BLaER1 treated with 17β-estradiol and CSF1 and Interleukin-3, amounts not matched to agents 10 nM and 100 nM (cell line): ENCODE measurements around the gene FOXJ3.

Experiments
- H3K27ac ChIP-seq, 11 experiments: shearing (Covaris generic); formaldehyde crosslinking; 2 replicates each; pipeline ENCODE4 v1.8.1; 2022
- H3K27me3 ChIP-seq, 11 experiments: shearing (Covaris generic); formaldehyde crosslinking; 2 replicates each; pipeline ENCODE4 v1.8.1; 2022
- H3K36me3 ChIP-seq, 11 experiments: shearing (Covaris generic); formaldehyde crosslinking; 2 replicates each; pipeline ENCODE4 v1.8.1; 2022
- H3K4me1 ChIP-seq, 10 experiments: shearing (Covaris generic); formaldehyde crosslinking; 2 replicates each; pipeline ENCODE4 v1.8.1; 2022
- H3K4me2 ChIP-seq, 11 experiments: shearing (Covaris generic); formaldehyde crosslinking; 2 replicates each; pipeline ENCODE4 v1.8.1; 2022
- H3K4me3 ChIP-seq, 10 experiments: shearing (Covaris generic); formaldehyde crosslinking; 2 replicates each; pipeline ENCODE4 v1.8.1; 2022
- H3K9ac ChIP-seq, 11 experiments: shearing (Covaris generic); formaldehyde crosslinking; 2 replicates each; pipeline ENCODE4 v1.8.1; 2022
- H3K9me3 ChIP-seq, 11 experiments: shearing (Covaris generic); formaldehyde crosslinking; replicated peaks in 1 of 11; 2 replicates each; pipeline ENCODE4 v1.8.1; 2022
- H4K20me1 ChIP-seq, 11 experiments: shearing (Covaris generic); formaldehyde crosslinking; 2 replicates each; pipeline ENCODE4 v1.8.1; 2022
- Cebpa-rat ChIP-seq, 11 experiments: shearing (Covaris generic); IDR thresholded peaks; 2 replicates each; pipeline ENCODE4 v1.8.1; 2022

Gene FOXJ3

DNA sequence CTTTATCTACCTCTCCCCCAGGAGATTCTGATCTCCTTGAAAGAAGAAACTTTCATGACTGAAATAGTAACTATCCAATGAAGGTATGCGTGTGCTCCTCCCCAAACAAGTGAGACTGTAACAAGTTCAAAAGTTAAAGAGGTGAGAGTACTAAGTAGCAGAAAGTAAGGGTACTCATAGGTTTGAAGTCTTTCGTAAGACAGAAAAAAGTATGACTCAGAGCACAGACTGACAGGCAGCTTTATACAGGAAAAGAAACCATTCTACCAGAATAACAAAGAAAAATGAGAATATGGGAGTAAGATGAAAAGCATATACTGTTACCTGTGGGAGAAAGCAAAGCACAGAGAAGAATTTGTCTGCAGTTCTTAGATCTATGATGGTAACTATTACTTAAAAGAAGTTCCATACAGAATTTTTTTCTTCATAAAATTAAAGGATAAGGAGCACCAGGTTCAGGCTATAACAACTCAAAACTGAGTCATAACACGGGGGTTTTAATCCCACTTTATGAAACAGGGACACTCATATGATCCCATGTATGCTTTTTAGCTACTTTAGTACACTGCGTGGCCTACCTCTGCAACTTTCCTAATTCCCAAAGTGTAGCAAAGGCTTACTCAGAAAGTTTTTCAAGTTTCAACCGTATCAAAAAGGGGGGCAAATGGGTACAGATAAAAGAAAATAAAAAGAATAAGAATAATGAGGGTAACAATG is 52.0 kb downstream of the FOXJ3 start:
- peaks cover 0 to 21% (median 17%) of the 10 kb centered on the region in 10 experiments; a peak in 17 of 20 replicates for H3K4me1 ChIP-seq
- H3K36me3 ChIP-seq, result peaks cover 6 to 31% (median 23%) of the 10 kb centered on the region in 11 experiments; a peak in 21 of 22 replicates
- peak overlapping the region in 6 of 11 experiments; percentile 1 to 43 (median 15); a peak in 6 of 22 replicates for H3K4me2 ChIP-seq
- no peaks in the 10 kb centered on the region for H3K27me3 ChIP-seq
- peaks cover 0 to 5% (median 0%) of the 10 kb centered on the region in 11 experiments; a peak in 2 of 22 replicates for H3K9me3 ChIP-seq
- no peak overlapping the region for H3K9ac ChIP-seq
- H3K27ac ChIP-seq, result no peak overlapping the region
- no peak for TF ChIP-seq Cebpa-rat (IDR thresholded peaks at IDR 0.05)
- H4K20me1 ChIP-seq, result peaks cover 32 to 95% (median 73%) of the 10 kb centered on the region in 11 experiments; a peak in 19 of 22 replicates
- H3K4me3 ChIP-seq, result no peak overlapping the region

GRCh38 chr1:42282024-42282579 is 52.9 kb downstream of the FOXJ3 start:
- peaks cover 32 to 89% (median 72%) of the 10 kb centered on the region in 11 experiments; a peak in 18 of 22 replicates for H4K20me1 ChIP-seq
- no peak for TF ChIP-seq Cebpa-rat (IDR thresholded peaks at IDR 0.05)
- H3K27ac ChIP-seq, result no peak overlapping the region
- peaks cover 0 to 9% (median 0%) of the 10 kb centered on the region in 11 experiments; a peak in 2 of 22 replicates for H3K9me3 ChIP-seq
- no peaks in the 10 kb centered on the region for H3K27me3 ChIP-seq
- no peak overlapping the region for H3K4me3 ChIP-seq
- H3K4me1 ChIP-seq, result peaks cover 0 to 21% (median 17%) of the 10 kb centered on the region in 10 experiments; a peak in 17 of 20 replicates
- H3K36me3 ChIP-seq, result peaks cover 11 to 30% (median 24%) of the 10 kb centered on the region in 11 experiments
- H3K9ac ChIP-seq, result no peak overlapping the region
- peak overlapping the region in 4 of 11 experiments; percentile 1 to 43 (median 14); a peak in 1 of 22 replicates for H3K4me2 ChIP-seq

DNA sequence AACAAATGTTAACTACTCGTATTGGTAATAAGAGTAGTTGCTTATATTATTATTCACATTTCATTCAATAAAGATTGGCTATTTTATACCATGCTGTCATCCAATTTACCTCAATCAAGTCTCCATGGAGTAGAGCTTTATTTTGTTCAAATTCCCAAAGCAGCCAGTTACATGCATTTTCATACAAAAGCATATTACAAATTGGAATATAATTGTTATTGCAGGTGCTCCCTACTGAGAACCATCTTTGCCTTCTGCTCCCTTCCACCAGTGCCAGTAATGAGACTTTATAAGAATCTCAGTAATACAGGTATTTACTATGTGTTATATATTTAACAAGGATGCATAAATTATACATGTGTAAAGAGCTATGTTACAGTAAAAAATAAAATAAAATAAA is 54.2 kb downstream of the FOXJ3 start:
- H3K36me3 ChIP-seq, result peaks cover 23 to 38% (median 31%) of the 10 kb centered on the region in 11 experiments
- no peak overlapping the region for H3K9ac ChIP-seq
- peaks cover 0 to 9% (median 0%) of the 10 kb centered on the region in 11 experiments; a peak in 2 of 22 replicates for H3K9me3 ChIP-seq
- no peak overlapping the region for H3K4me3 ChIP-seq
- no peak overlapping the region for H3K4me2 ChIP-seq
- H3K4me1 ChIP-seq, result peaks cover 0 to 21% (median 17%) of the 10 kb centered on the region in 10 experiments; a peak in 17 of 20 replicates
- H3K27me3 ChIP-seq, result no peaks in the 10 kb centered on the region
- no peak for TF ChIP-seq Cebpa-rat (IDR thresholded peaks at IDR 0.05)
- H3K27ac ChIP-seq, result no peak overlapping the region
- H4K20me1 ChIP-seq, result peaks cover 32 to 87% (median 68%) of the 10 kb centered on the region in 11 experiments; a peak in 19 of 22 replicates

- Histone ChIP-seq H4K20me1 (peaks cover 30 to 87% (median 70%) of the 10 kb centered on the region in 11 experiments; a peak in 20 of 22 replicates), H3K27ac (no peak overlapping the region), H3K4me1 (peaks cover 0 to 21% (median 17%) of the 10 kb centered on the region in 10 experiments; a peak in 17 of 20 replicates), H3K9ac (no peak overlapping the region), H3K4me2 (no peak overlapping the region), H3K36me3 (peaks cover 38 to 51% (median 48%) of the 10 kb centered on the region in 11 experiments), H3K9me3 (peaks cover 0 to 9% (median 0%) of the 10 kb centered on the region in 11 experiments; a peak in 2 of 22 replicates), H3K4me3 (no peak overlapping the region), H3K27me3 (no peaks in the 10 kb centered on the region)
- no peak for TF ChIP-seq Cebpa-rat (IDR thresholded peaks at IDR 0.05)
Measured at GRCh38 chr1:42279055-42279454, 56.0 kb downstream of the FOXJ3 start.

- Histone ChIP-seq H3K4me2 (no peak overlapping the region), H3K36me3 (peaks cover 43 to 78% (median 61%) of the 10 kb centered on the region in 11 experiments), H3K27ac (no peak overlapping the region), H3K9me3 (peaks cover 0 to 7% (median 0%) of the 10 kb centered on the region in 11 experiments; a peak in 3 of 22 replicates), H3K4me1 (peaks cover 0 to 7% (median 0%) of the 10 kb centered on the region in 10 experiments; a peak in 1 of 20 replicates), H3K9ac (no peak overlapping the region), H3K27me3 (no peaks in the 10 kb centered on the region), H3K4me3 (no peak overlapping the region), H4K20me1 (peaks cover 0 to 88% (median 57%) of the 10 kb centered on the region in 11 experiments; a peak in 16 of 22 replicates)
- no peak for TF ChIP-seq Cebpa-rat (IDR thresholded peaks at IDR 0.05)
Measured at GRCh38 chr1:42272920-42273319, 62.1 kb downstream of the FOXJ3 start.

GRCh38 chr1:42267904-42268303 is 67.1 kb downstream of the FOXJ3 start:
- H4K20me1 ChIP-seq, result peaks cover 16 to 88% (median 64%) of the 10 kb centered on the region in 11 experiments; a peak in 17 of 22 replicates

GRCh38 chr1:42266253-42267135 is 68.5 kb downstream of the FOXJ3 start:
- peaks cover 16 to 87% (median 56%) of the 10 kb centered on the region in 11 experiments; a peak in 17 of 22 replicates for H4K20me1 ChIP-seq
- no peaks in the 10 kb centered on the region for H3K27me3 ChIP-seq
- no peak overlapping the region for H3K4me2 ChIP-seq
- no peak for TF ChIP-seq Cebpa-rat (IDR thresholded peaks at IDR 0.05)
- no peak overlapping the region for H3K27ac ChIP-seq
- H3K9me3 ChIP-seq, result no peaks in the 10 kb centered on the region; a peak in 1 of 22 replicates
- H3K36me3 ChIP-seq, result peaks cover 33 to 64% (median 40%) of the 10 kb centered on the region in 11 experiments
- no peak overlapping the region for H3K9ac ChIP-seq
- no peak overlapping the region for H3K4me3 ChIP-seq
- H3K4me1 ChIP-seq, result peaks cover 0 to 31% (median 9%) of the 10 kb centered on the region in 10 experiments; a peak in 10 of 20 replicates

More at GRCh38 chr1:42267904-42268303, 67.1 kb downstream of the FOXJ3 start:
- Histone ChIP-seq H3K9me3 (peaks cover 0 to 3% (median 0%) of the 10 kb centered on the region in 11 experiments; a peak in 1 of 22 replicates), H3K4me3 (no peak overlapping the region), H3K9ac (no peak overlapping the region), H3K27me3 (no peaks in the 10 kb centered on the region), H3K4me2 (no peak overlapping the region), H3K4me1 (peaks cover 0 to 29% (median 9%) of the 10 kb centered on the region in 10 experiments; a peak in 8 of 20 replicates), H3K36me3 (peaks cover 31 to 64% (median 39%) of the 10 kb centered on the region in 11 experiments), H3K27ac (no peak overlapping the region)
- no peak for TF ChIP-seq Cebpa-rat (IDR thresholded peaks at IDR 0.05)
